GM21360 (cell line): ENCODE data around the gene ITGA8.
A peak's percentile ranks its signal among the peaks of the same experiment; 100 is the strongest.
"Not testable (repeated sequence)": the region's sequence is repeated elsewhere in the genome, so short reads cannot be mapped to it uniquely, and the experiment has no call there.

Experiments used
- ATAC-seq: cut with Tn5 transposase; IDR thresholded peaks from one replicate; pipeline ENCODE4 v1.9.1; 2021; ENCODE audit warnings: mild to moderate bottlenecking, moderate library complexity; ENCODE audit not compliant: unreplicated experiment

Gene ITGA8

GRCh38 chr10:15620836-15621515 lies 98.7 kb downstream of the ITGA8 start:
- no peak for ATAC-seq

GRCh38 chr10:15620337-15620736 lies 99.4 kb downstream of the ITGA8 start:
- ATAC-seq, result no peak

DNA sequence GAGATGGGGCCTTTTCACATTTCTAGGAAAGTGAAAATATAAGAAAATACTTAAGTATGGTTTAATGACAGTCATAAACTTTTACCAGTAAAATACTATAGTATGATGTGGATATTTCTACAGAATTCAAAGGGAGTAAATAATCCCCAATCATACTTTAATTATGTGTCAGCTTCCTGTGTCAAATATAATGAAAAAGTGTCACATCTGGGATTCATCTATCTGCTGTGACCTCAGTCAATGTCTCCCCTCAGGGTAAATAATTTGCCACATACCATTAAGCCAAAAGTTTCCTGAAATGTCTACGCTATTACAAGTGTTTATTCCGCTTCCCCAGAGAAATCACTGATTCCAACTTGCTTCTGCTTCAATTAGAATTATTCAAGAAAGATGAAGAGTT lies 110.5 kb downstream of the ITGA8 start:
- ATAC-seq, result no peak

DNA sequence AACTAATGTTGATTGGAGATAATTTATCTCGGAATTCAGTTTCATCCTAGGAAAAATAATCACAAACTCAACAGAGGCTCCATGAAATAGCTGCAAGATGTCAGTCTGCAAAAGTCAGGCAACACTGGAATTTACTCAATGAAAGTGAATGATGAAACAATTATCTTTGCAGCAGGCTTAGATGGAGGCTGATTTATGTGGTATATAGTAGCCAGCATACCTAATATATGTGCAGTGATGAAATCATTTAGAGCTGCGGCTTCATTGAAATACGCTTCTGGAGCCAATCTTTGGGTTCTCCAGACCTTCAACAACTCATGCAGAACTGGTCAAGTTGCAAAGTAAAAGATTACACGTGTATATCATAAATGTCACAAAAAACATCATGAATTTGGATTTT lies 113.3 kb downstream of the ITGA8 start:
- no peak for ATAC-seq

- no peak for ATAC-seq
Measured at GRCh38 chr10:15605740-15606369, 113.9 kb downstream of the ITGA8 start.

- ATAC-seq, result no peak
Measured at GRCh38 chr10:15603446-15604011, 116.2 kb downstream of the ITGA8 start.

GRCh38 chr10:15601819-15602218 lies 117.9 kb downstream of the ITGA8 start:
- no peak for ATAC-seq

DNA sequence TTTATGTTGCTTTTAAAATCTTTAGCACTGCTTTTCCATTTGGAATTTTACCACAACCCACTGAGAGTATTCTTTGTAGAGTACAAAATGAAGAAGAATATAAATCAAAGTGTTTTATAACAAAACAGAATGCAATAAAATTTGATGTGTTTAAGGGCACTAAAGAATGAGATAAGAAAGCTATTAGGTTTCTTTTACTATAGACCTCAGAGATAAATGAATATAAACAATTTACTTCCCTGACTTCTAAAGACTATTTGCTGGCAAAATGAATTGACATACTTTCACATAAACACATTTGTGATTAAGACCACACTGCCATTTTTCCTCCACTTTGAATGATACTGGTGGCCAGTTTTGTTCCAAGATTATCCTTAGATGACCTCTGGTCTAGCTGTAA lies 124.5 kb downstream of the ITGA8 start:
- ATAC-seq, result no peak

GRCh38 chr10:15591937-15592336 lies 127.8 kb downstream of the ITGA8 start:
- no peak for ATAC-seq

GRCh38 chr10:15591431-15591830 lies 128.3 kb downstream of the ITGA8 start:
- ATAC-seq, result no peak

- no peak for ATAC-seq
Measured at GRCh38 chr10:15588635-15589508, 130.8 kb downstream of the ITGA8 start.

- ATAC-seq, result no peak
Measured at GRCh38 chr10:15588151-15588550, 131.6 kb downstream of the ITGA8 start.

DNA sequence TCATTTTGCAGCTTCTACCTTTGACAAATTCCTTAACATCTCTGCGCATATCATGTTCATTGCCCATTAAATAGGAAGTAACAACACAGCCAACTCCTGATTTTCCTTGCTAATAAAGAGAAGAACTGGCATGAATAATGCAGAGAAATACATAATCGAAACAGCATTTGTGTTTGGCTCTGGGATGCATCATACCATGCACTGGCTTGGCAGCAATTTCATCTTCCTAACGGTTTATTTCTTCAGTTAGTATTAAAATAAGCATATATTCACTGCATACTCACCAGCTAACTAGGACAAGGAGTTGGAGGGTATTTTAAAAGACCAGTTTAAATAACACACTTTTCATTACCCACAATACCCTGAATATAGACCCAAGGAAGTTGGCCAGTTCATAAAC lies 132.5 kb downstream of the ITGA8 start:
- ATAC-seq, result no peak

GRCh38 chr10:15585303-15585715 lies 134.4 kb downstream of the ITGA8 start:
- ATAC-seq, result peak; percentile 91

DNA sequence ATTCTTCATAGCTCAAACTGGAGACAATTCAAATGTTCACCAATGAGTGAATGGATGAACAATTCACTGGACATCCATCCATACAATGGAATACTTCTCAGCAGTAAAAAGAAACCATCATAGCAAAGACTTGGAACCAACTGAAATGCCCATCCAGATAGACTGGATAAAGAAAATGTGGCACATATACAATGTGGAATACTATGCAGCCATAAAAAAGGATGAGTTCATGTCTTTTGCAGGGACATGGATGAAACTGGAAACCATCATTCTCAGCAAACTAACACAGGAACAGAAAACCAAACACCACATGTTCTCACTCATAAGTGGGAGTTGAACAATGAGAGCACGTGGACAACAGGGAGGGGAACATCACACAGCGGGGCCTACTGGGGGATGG lies 136.8 kb downstream of the ITGA8 start:
- ATAC-seq, result not testable (repeated sequence)

DNA sequence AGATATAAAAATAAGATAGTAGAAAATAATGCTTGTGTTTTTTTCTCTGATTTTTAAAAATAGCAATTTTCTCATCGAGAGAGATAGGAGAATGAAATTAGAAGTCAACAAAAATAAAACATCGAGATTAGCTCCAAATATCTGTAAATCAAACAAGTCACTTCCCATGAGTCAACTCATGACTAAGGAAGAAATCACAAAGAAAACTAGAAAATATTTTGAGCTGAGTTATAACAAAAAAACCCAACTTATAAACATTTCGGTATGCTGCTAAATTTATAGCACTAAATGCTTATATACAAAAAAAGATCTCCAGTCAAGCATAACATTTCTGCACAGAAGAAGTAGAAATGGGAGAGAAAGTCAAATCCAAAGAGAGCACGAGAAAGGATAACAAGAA lies 140.1 kb downstream of the ITGA8 start:
- no peak for ATAC-seq

GRCh38 chr10:15572531-15573045 lies 147.1 kb downstream of the ITGA8 start:
- ATAC-seq, result no peak

GRCh38 chr10:15571575-15571974 lies 148.1 kb downstream of the ITGA8 start:
- no peak for ATAC-seq

DNA sequence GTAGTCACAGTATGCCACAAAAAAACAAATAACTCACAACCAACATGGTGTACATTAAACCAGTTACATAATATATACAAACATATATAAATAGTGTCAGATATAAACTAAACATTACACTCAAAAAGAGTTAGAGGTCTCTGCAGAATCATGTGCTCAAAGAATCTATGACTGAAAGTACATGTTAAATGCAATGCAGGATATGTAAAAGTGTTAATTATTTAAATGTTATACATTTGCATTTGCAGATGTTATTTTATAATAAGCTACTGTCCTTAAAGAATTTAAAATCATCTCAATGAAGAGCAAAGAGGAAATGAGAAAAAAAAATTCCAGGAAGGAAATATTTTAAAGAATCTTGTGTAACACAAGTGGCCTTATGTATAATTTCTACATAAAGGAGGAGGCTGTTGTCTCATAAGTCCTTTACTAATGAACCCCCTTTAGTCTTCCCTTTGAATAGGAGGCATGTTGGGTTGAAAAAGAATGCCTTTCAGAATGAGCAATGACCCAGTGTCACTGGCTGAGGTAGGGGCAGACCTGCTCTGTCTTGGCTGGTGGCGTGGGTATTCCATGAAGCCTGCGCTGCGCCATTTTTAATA lies 148.9 kb downstream of the ITGA8 start:
- no peak for ATAC-seq

GRCh38 chr10:15567952-15568351 lies 151.8 kb downstream of the ITGA8 start:
- ATAC-seq, result no peak

GRCh38 chr10:15563246-15563645 lies 156.5 kb downstream of the ITGA8 start:
- ATAC-seq, result no peak
